ENCODE results near the gene OXER1. TPM values are rescaled to one million over a fixed set of nuclear protein-coding genes. Genes with fewer than 3 reads are reported as not detected.

OXER1 gene
- total and polyA plus RNA-seq, 2 of the 13 experiments (the other 11 are each of a cell fraction or from before 2014, with no cell fraction given) = 8.0 to 9.0 TPM

DNA sequence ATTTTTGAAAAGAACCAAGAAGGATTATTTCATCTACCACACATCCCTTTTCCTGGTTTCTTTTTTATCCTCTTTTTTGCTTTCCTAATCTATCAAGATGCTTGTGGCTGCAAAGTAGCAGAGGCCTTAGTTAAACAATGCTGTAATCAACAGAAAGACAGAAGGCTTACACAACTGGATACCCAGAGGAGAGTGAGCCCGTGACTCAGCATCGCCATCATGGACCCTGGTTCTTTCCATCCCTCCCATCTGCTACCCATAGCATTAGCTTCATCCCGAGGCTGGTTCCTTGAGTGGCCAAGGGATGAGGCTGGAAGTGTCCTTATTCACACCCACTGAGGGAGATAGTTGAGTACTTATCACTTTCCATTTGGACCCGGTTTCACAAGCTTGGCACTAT is 35.9 kb upstream of the OXER1 start (continued):
- TF ChIP-seq ZNF614 (CRISPR knock-in tag; IDR thresholded peaks at IDR 0.05; ENCODE audit: borderline replicate concordance) (0 out of 2 replicates have a peak, but pooled peaks have one; percentile 16), RARG (CRISPR knock-in tag; IDR thresholded peaks at IDR 0.05; ENCODE audit: low read depth) (no peak), NR2C2 (CRISPR knock-in tag; IDR thresholded peaks at IDR 0.05; ENCODE audit: borderline replicate concordance) (peak; percentile 24; the same call in 1 of the 2 replicates), CHCHD3 (CRISPR knock-in tag; IDR thresholded peaks at IDR 0.05) (no peak), RBFOX2 (IDR thresholded peaks at IDR 0.05; ENCODE audit: low read depth, low read length) (0 out of 2 replicates have a peak, but pooled peaks have one; percentile 12), MED13 (CRISPR knock-in tag; IDR thresholded peaks at IDR 0.05) (no peak), MAFK (conservative IDR thresholded peaks at IDR 0.05 in 1 of 2, IDR thresholded peaks at IDR 0.05 in 1 of 2; ENCODE audit: low read length in 2 of 2) (0 out of 4 replicates have a peak, but pooled peaks of 1 of the 2 experiments have one; percentile 9), AKAP8 (CRISPR knock-in tag; IDR thresholded peaks at IDR 0.05) (no peak), ZNF256 (CRISPR knock-in tag; conservative IDR thresholded peaks at IDR 0.05) (no peak), ZNF510 (CRISPR knock-in tag; IDR thresholded peaks at IDR 0.05; ENCODE audit: low read depth) (no peak), FOSL1 (CRISPR knock-in tag; IDR thresholded peaks at IDR 0.05; ENCODE audit: borderline replicate concordance) (no peak), TBX3 (IDR thresholded peaks at IDR 0.05; ENCODE audit: borderline replicate concordance) (no peak), GATA4 (IDR thresholded peaks at IDR 0.05; ENCODE audit: borderline replicate concordance, low read depth) (no peak), ZNF713 (CRISPR knock-in tag; IDR thresholded peaks at IDR 0.05) (no peak), YY1 (IDR thresholded peaks at IDR 0.05; ENCODE audit: insufficient read depth, insufficient replicate concordance, low read depth, low read length) (peak; percentile 18), POLR2AphosphoS5 (IDR thresholded peaks at IDR 0.05; ENCODE audit: low read depth, low read length) (peak; percentile 20; the same call in 1 of the 2 replicates), NONO (IDR thresholded peaks at IDR 0.05) (no peak), NONO (CRISPR knock-in tag; conservative IDR thresholded peaks at IDR 0.05) (0 out of 2 replicates have a peak, but pooled peaks have one; percentile 1), POLR2AphosphoS2 (IDR thresholded peaks at IDR 0.05; ENCODE audit: low read depth, low read length) (no peak), RAD51 (IDR thresholded peaks at IDR 0.05; ENCODE audit: borderline replicate concordance) (no peak), CEBPB (IDR thresholded peaks at IDR 0.05; ENCODE audit: borderline replicate concordance, low read depth, low read length) (peak; percentile 52; the same call in 1 of the 2 replicates), ZNF367 (CRISPR knock-in tag; IDR thresholded peaks at IDR 0.05; ENCODE audit: borderline replicate concordance) (no peak)
- TF ChIP-seq, protein P1, sequence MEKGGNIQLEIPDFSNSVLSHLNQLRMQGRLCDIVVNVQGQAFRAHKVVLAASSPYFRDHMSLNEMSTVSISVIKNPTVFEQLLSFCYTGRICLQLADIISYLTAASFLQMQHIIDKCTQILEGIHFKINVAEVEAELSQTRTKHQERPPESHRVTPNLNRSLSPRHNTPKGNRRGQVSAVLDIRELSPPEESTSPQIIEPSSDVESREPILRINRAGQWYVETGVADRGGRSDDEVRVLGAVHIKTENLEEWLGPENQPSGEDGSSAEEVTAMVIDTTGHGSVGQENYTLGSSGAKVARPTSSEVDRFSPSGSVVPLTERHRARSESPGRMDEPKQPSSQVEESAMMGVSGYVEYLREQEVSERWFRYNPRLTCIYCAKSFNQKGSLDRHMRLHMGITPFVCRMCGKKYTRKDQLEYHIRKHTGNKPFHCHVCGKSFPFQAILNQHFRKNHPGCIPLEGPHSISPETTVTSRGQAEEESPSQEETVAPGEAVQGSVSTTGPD (CRISPR knock-in tag; IDR thresholded peaks at IDR 0.05) = no peak
- TF ChIP-seq, protein P2, sequence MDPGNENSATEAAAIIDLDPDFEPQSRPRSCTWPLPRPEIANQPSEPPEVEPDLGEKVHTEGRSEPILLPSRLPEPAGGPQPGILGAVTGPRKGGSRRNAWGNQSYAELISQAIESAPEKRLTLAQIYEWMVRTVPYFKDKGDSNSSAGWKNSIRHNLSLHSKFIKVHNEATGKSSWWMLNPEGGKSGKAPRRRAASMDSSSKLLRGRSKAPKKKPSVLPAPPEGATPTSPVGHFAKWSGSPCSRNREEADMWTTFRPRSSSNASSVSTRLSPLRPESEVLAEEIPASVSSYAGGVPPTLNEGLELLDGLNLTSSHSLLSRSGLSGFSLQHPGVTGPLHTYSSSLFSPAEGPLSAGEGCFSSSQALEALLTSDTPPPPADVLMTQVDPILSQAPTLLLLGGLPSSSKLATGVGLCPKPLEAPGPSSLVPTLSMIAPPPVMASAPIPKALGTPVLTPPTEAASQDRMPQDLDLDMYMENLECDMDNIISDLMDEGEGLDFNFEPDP (CRISPR knock-in tag; conservative IDR thresholded peaks at IDR 0.05) = no peak
- TF ChIP-seq, protein P3, sequence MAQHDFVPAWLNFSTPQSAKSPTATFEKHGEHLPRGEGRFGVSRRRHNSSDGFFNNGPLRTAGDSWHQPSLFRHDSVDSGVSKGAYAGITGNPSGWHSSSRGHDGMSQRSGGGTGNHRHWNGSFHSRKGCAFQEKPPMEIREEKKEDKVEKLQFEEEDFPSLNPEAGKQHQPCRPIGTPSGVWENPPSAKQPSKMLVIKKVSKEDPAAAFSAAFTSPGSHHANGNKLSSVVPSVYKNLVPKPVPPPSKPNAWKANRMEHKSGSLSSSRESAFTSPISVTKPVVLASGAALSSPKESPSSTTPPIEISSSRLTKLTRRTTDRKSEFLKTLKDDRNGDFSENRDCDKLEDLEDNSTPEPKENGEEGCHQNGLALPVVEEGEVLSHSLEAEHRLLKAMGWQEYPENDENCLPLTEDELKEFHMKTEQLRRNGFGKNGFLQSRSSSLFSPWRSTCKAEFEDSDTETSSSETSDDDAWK (CRISPR knock-in tag; IDR thresholded peaks at IDR 0.05) = no peak
- TF ChIP-seq, protein P4, sequence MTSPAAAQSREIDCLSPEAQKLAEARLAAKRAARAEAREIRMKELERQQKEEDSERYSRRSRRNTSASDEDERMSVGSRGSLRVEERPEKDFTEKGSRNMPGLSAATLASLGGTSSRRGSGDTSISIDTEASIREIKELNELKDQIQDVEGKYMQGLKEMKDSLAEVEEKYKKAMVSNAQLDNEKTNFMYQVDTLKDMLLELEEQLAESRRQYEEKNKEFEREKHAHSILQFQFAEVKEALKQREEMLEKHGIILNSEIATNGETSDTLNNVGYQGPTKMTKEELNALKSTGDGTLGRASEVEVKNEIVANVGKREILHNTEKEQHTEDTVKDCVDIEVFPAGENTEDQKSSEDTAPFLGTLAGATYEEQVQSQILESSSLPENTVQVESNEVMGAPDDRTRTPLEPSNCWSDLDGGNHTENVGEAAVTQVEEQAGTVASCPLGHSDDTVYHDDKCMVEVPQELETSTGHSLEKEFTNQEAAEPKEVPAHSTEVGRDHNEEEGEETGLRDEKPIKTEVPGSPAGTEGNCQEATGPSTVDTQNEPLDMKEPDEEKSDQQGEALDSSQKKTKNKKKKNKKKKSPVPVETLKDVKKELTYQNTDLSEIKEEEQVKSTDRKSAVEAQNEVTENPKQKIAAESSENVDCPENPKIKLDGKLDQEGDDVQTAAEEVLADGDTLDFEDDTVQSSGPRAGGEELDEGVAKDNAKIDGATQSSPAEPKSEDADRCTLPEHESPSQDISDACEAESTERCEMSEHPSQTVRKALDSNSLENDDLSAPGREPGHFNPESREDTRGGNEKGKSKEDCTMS (CRISPR knock-in tag; conservative IDR thresholded peaks at IDR 0.05) = no peak
